HG03280 (cell line): ENCODE data around the gene FAM120A.

Experiments used
- ATAC-seq: cut with Tn5 transposase; IDR thresholded peaks from one replicate; pipeline ENCODE4 v1.9.1; 2021; ENCODE audit warnings: mild to moderate bottlenecking, moderate library complexity; ENCODE audit not compliant: unreplicated experiment

FAM120A gene

GRCh38 chr9:93447655-93448054, 3.8 kb upstream of the FAM120A start:
- no peak for ATAC-seq

GRCh38 chr9:93451849-93452709, 594 bp downstream of the FAM120A start:
- ATAC-seq: peak; percentile 17

GRCh38 chr9:93452710-93453046, 1.2 kb downstream of the FAM120A start:
- ATAC-seq: no peak

DNA sequence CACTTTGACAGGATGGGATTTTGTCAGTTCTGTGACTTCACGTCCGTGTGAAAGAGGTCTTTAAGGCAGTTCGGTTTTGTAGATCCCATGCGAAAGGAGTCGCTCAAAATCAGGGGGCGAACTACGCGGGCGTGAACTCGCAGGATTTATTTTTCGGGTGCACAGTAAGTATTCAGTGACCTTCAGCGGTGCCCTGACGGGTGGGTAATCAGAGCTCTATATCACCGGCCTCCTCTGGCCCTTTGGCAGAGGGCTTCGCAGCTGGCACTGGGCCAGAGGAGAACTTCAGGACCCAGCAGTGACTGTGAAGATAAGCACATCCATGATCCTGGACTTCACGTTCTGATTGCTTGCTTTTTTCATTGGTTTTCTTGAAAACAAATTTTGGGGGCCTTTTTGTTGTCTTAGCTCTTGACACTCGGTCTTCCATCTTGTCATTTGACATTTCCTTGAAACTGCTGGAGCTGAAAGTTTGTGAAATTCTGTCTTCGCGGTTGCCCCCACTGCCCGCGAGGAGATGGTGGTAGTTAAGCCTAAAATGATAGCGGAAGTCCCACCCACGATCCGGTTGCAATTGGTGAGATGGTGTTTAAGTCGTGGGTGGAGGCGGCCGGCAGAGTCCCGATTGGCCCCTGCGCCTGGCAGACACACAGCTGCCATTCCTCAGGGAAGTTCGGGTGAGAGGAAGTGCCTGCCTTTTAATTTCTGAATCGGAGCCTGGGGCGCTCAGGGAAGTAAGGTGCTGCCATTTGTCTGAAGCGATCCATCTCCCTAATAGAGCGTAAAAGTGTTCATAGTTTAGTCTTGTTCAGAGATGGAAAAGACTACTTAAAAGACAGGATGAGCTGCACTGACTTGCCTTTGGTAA, 1.8 kb downstream of the FAM120A start, which contains the start of gene FAM120AOS:
TSS of gene FAM120AOS (minus strand) at position 535 of the 868 bp plus-strand sequence. CDS start 872 bp downstream, outside the sequence.
- ATAC-seq: peak; percentile 53

GRCh38 chr9:93456022-93456421, 4.5 kb downstream of the FAM120A start:
- no peak for ATAC-seq

GRCh38 chr9:93456504-93456903, 5.0 kb downstream of the FAM120A start:
- no peak for ATAC-seq

DNA sequence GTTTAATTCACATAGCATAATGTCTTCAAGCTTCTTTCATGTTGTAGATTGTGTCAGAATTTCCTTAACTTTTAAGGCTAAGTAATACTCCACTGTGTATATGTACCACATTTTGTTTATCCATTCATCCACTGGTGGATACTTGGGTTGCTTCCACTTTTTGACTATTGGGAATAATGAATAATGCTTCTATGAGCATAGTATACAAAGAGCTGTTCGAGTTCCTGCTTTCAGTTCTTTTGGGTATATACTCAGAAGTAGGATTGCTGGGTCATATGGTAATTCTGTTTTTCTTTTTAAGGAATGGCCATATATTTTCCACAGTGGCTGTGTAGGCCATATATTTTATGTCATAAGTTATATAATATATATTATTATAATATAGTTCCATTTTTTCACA, 5.5 kb downstream of the FAM120A start:
- ATAC-seq: no peak

GRCh38 chr9:93458712-93459111, 7.2 kb downstream of the FAM120A start:
- ATAC-seq: no peak

DNA sequence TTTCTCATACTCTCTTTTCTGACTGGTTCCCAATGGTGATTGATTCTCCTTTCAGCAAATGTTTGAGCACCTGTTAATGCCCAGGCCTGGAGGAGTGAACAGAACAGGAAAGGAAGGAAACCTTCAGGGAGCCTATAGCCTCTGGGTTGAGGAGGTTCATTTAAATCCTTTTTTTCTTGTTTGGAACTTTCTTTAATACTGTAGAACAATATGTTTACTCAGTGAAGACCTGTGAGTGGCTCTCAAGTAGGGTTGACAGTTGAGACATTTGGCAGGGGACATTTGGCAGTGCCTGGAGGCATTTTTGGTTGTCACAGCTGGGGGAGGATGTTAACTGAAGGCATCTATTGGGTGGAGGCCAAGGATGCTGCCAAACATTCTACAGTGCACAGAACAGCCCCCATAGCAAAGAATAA, 8.0 kb downstream of the FAM120A start:
- ATAC-seq: no peak

DNA sequence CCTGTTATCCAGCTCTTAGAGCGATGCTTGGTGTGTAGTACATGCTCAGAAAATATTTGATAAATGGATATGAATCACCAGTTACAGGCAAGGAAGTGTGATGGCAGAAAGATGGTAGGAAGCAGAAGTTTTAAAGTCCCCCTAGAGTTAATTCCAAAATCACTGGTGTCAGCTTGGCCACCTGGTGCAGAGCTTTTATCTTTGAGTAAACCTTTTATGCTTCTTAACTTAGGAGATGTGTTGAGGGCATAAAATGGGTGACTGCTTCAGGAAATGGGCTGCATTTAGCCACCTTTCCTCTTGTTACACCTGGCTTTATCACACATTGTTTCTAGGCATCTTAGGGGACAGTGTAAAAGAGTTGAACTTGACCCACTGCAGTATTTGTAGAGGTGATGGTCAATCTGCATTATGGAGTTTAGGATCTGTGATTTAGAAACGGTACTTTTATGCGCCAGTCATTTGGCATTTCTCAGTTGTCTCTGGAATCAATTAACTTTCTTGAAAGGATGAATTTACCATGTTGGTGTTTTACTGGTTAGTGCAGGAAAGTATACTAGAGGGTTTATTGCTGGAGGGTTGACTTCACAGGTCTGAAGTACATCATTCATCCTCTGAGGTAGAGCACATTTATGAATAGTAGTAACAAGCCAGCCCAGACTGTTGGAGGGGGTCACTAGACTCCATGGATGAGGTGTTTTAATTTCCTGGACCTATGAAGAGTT, 9.4 kb downstream of the FAM120A start:
- no peak for ATAC-seq

DNA sequence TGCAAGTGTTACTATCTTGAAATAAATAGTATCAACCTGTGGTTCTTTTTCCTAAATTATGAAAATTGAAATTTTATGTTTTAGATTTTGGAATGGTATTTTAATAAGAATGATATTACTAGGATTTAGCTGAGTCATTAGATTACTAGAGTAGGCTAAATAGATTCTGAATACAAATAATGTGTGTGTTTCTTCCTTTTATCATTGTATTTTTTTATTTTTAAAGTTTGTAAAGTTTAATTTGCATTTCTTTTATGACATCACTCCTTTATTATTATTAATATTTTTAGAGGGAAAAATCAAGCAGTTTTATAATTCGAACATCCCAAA, 9.9 kb downstream of the FAM120A start:
- ATAC-seq: no peak

GRCh38 chr9:93461821-93462220, 10.3 kb downstream of the FAM120A start:
- no peak for ATAC-seq

DNA sequence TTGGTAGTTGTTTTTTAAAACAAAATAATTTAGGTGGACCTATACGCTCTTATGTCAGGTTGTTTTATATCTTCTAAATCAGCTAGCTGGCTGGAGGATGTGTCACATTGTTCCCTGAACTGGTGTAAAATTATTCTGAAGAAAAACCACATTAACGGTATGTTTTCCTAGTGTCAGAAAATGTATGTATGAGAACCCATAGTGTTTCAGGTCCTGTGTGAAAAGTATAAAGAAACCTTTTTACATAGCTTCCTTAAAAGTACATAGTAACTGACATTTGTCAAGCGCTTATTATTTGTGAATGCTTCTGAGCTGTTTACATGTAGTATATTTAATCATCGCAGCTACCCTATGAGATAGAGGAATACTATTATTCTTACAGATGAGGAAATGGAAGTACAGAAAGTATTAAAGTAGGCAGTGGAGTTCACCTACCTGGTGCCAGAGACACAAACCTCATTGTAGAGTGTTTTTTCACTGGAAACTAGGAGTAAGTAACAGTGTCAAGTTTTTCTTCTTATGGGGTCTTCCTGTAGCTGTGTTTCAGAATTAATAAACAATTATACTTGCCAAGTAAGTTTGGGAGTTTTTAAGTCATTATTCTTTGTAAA, 12.3 kb downstream of the FAM120A start:
- ATAC-seq: no peak

- ATAC-seq: no peak
These were observed 12.9 kb downstream of the FAM120A start for GRCh38 chr9:93464395-93464794.

DNA sequence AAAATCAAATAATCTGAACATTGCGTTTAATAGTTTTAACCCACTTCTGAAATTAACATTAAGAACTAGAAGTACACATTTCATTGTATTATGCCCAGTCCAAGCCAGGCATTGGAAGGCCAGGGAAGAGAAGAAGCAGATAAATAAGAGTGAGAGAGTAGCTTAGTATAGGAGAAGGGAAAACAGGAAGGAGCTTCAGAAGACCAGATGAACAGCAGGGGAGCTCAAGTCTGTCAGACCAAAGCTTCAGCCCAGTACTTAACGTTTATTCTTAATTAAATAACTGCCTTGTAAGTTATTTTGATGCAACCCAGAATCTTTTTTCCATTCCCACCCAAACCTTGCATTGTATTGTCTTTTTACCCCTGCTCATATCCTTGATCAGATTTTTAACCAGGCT, 13.4 kb downstream of the FAM120A start:
- ATAC-seq: no peak

DNA sequence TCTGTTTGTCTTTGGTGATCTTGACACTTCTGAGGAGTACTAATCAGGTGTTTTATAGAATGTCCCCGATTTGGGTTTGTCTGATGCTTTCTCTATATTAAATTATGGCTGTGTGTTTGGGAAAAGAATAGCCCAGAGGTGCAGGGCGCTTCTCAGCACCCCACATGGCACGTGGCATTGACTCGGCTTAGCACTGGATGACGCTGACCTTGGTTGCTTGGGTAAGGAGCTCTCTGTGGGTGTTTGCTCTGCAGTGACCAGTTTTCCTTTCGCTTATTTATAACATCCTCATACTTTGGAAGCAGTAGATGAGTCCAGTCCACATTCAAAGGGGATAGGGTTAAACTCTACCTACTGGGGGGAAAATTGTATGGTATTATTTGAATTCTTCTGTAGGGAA, 14.4 kb downstream of the FAM120A start:
- no peak for ATAC-seq

- no peak for ATAC-seq
These were observed 15.1 kb downstream of the FAM120A start for GRCh38 chr9:93466416-93467061.

- no peak for ATAC-seq
These were observed 15.6 kb downstream of the FAM120A start for GRCh38 chr9:93467062-93467416.

DNA sequence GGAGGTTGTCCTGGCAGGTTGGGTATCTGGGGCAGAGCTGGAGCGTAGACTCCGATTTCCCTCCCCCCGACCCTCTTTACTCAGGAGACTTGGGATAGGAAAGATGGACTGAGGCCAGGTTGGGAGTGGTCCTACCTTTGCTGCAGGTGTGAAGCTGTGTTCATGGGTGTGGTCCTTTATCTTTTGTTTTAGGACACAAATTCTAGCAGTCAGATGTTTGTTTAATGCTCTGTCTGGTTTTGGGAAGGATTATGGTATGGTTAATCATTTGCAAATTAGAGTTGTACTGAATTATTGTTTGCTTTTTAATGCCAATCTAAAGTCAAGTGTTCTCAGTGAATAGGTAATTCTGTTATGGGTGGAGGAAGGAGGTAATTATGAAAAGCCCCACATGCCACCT, 16.0 kb downstream of the FAM120A start:
- no peak for ATAC-seq

- ATAC-seq: no peak
These were observed 17.4 kb downstream of the FAM120A start for GRCh38 chr9:93468763-93469456.
